NB4 (cell line): ENCODE data around the gene CEP162.

Experiments
- MYC ChIP-seq: IDR thresholded peaks from 2 replicates; pipeline ENCODE4 v1.6.1; 2011; ENCODE audit warnings: low read depth, low read length
- POLR2A ChIP-seq: IDR thresholded peaks from 2 replicates; pipeline ENCODE4 v1.6.1; 2011; ENCODE audit warnings: mild to moderate bottlenecking; ENCODE audit not compliant: insufficient read length; ENCODE audit errors: extremely low read depth
- TF ChIP-seq, protein P1 (sequence below): IDR thresholded peaks from one replicate; pipeline ENCODE4 v1.5.1; 2012; ENCODE audit warnings: low read depth, low read length
- TF ChIP-seq, protein P2 (sequence below): IDR thresholded peaks from 2 replicates; pipeline ENCODE4 v1.6.1; 2011; ENCODE audit warnings: low read depth, low read length

- no peak for TF ChIP-seq MYC
- TF ChIP-seq POLR2A = no peak
- TF ChIP-seq, protein P1, sequence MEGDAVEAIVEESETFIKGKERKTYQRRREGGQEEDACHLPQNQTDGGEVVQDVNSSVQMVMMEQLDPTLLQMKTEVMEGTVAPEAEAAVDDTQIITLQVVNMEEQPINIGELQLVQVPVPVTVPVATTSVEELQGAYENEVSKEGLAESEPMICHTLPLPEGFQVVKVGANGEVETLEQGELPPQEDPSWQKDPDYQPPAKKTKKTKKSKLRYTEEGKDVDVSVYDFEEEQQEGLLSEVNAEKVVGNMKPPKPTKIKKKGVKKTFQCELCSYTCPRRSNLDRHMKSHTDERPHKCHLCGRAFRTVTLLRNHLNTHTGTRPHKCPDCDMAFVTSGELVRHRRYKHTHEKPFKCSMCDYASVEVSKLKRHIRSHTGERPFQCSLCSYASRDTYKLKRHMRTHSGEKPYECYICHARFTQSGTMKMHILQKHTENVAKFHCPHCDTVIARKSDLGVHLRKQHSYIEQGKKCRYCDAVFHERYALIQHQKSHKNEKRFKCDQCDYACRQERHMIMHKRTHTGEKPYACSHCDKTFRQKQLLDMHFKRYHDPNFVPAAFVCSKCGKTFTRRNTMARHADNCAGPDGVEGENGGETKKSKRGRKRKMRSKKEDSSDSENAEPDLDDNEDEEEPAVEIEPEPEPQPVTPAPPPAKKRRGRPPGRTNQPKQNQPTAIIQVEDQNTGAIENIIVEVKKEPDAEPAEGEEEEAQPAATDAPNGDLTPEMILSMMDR = no peak
- TF ChIP-seq, protein P2, sequence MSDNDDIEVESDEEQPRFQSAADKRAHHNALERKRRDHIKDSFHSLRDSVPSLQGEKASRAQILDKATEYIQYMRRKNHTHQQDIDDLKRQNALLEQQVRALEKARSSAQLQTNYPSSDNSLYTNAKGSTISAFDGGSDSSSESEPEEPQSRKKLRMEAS = no peak
Observed at GRCh38 chr6:84253380-84253779, 25.9 kb upstream of the CEP162 start.
